ENCODE results near the gene SLC26A8.
"Not testable (repeated sequence)": the region's sequence is repeated elsewhere in the genome, so short reads cannot be mapped to it uniquely, and the experiment has no call there.

GRCh38 chr6:35988047-35988446 lies 36.4 kb downstream of the SLC26A8 start:
- TF ChIP-seq CTCF, POLR2A (IDR thresholded peaks at IDR 0.05): not testable (repeated sequence)
